Lung (tissue), 12 donors: Measurements from ENCODE around the gene CDC14A. TPM values are rescaled to one million over a fixed set of nuclear protein-coding genes. Genes with fewer than 3 reads are reported as not detected.
A peak's percentile ranks its signal among the peaks of the same experiment; 100 is the strongest.

Source experiments
- ATAC-seq: fragments of 200-7000 bp; cut with Tn5 transposase; one replicate; pipeline ENCODE4 v1.9.1; 2020; ENCODE audit warnings: moderate number of reproducible peaks; ENCODE audit not compliant: insufficient read depth, low FRiP score
- DNase-seq, 3 donors: peaks; one replicate each; pipeline ENCODE4 v3.0.0-alpha.2; 2013 to 2017
- H3K27ac ChIP-seq, 2 donors: one replicate each; pipeline ENCODE4 v1.5.1; 2013; ENCODE audit warnings: mild to moderate bottlenecking in 2 of 2, moderate library complexity in 2 of 2, control low read depth in 1 of 2, inconsistent platforms in 1 of 2, low read depth in 1 of 2, low read length in 1 of 2
- H3K27me3 ChIP-seq, 3 donors: one replicate each; pipeline ENCODE4 v1.5.1; 2013; ENCODE audit warnings: low read length in 2 of 3; ENCODE audit not compliant: control insufficient read depth in 3 of 3, insufficient read depth in 3 of 3
- H3K36me3 ChIP-seq, 4 donors: one replicate each; pipeline ENCODE4 v1.5.1; 2013; ENCODE audit warnings: low read length in 4 of 4, mild to moderate bottlenecking in 1 of 4, moderate library complexity in 1 of 4; ENCODE audit not compliant: control insufficient read depth in 4 of 4, insufficient read depth in 4 of 4
- H3K4me1 ChIP-seq, 5 donors: one replicate each; pipeline ENCODE4 v1.5.1; 2013; ENCODE audit warnings: low read length in 5 of 5, mild to moderate bottlenecking in 2 of 5, moderate library complexity in 1 of 5; ENCODE audit not compliant: control insufficient read depth in 5 of 5, insufficient read depth in 5 of 5
- H3K4me3 ChIP-seq: one replicate; pipeline ENCODE4 v1.5.1; 2013; ENCODE audit warnings: mild to moderate bottlenecking, control low read depth, moderate library complexity
- H3K9ac ChIP-seq, 2 donors: one replicate each; pipeline ENCODE4 v1.5.1; 2013; ENCODE audit warnings: low read length in 2 of 2, control low read depth in 1 of 2; ENCODE audit not compliant: insufficient read depth in 1 of 2
- H3K9me3 ChIP-seq, 4 donors: one replicate each; pipeline ENCODE4 v1.5.1; 2013; ENCODE audit warnings: low read length in 3 of 4, mild to moderate bottlenecking in 1 of 4, moderate library complexity in 1 of 4; ENCODE audit not compliant: control insufficient read depth in 4 of 4, insufficient read depth in 3 of 4
- CTCF ChIP-seq: IDR thresholded peaks from 2 replicates; pipeline ENCODE4 v1.5.1; 2012; ENCODE audit warnings: mild to moderate bottlenecking; ENCODE audit errors: control extremely low read depth, extremely low read depth
- WGBS, 2 donors: extraction: QIAGEN DNeasy Blood & Tissue Kit; methylation state at CpG; one replicate each; pipeline ENCODE4 v1.1.7; 2013; 5-methylcytosine and 5-hydroxymethylcytosine counted together
- polyA plus RNA-seq, 2 donors: library from polyadenylated mRNA; stranded (reverse); fragments of 200-250 nt; gene quantifications; one replicate each; pipeline ENCODE4 v1.2.1, GENCODE V29; 2013
- total RNA-seq, 2 donors: library from RNA; depleted of rRNA in 1 of 2; stranded (reverse); fragments of >200 nt in 1 of 2; gene quantifications; one replicate each; pipeline ENCODE4 v1.2.1, GENCODE V29; 2014 to 2021
- donor health status: control.
- donor health status: control.
- donor health status: Bipolar disorder and iron deficiency.
- donor health status: healthy.
- donor health status: DM: yes; HTN: yes; CAD: no.

CDC14A gene
- total and polyA plus RNA-seq, 4 donors, result 3.6 to 45.4 (median 12.1) TPM

DNA sequence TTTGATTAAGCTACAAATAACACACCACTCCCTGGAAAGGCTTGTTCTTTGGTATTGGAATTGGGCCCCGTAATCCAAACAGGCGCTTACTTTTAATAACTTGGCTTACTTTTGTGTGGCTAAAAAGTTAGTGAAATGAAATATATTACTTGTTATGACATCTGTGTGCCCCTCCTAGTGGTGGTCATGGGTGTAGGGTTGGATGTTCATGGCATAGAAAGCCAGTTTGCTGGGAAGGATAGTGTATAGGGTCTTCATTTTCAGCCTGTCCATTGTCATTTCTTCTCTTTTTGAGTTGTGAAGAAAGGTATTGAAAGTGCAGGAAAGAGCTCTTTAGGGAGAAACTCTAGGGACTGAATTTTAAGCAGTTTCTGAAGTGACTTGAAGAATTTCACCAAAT is 5.9 kb downstream of the CDC14A start:
- WGBS, 2 donors, result 69 to 81% methylated on average over 2 of the region's 2 CpGs
- H3K36me3 ChIP-seq, result peaks cover 0 to 4% (median 0%) of the 10 kb centered on the region in 4 donors
- H3K27me3 ChIP-seq, result no peaks in the 10 kb centered on the region
- no peaks in the 10 kb centered on the region for H3K9me3 ChIP-seq
- DNase-seq, result peak in 1 of 3 donors; percentile 22
- no peak overlapping the region for H3K4me3 ChIP-seq
- no peak for ATAC-seq
- TF ChIP-seq CTCF, result no peak
- no peak overlapping the region for H3K9ac ChIP-seq
- H3K4me1 ChIP-seq, result peaks cover 2 to 36% (median 23%) of the 10 kb centered on the region in 5 donors
- no peak overlapping the region for H3K27ac ChIP-seq

GRCh38 chr1:100359139-100359538 is 6.8 kb downstream of the CDC14A start:
- H3K4me3 ChIP-seq, result no peak overlapping the region
- H3K27ac ChIP-seq, result peak overlapping the region in 1 of 2 donors; percentile 6
- H3K4me1 ChIP-seq, result peaks cover 2 to 27% (median 20%) of the 10 kb centered on the region in 5 donors
- H3K27me3 ChIP-seq, result no peaks in the 10 kb centered on the region
- DNase-seq, result no peak
- H3K9me3 ChIP-seq, result no peaks in the 10 kb centered on the region
- 22 to 49% methylated on average over 1 of the region's 1 CpG for WGBS, 2 donors
- H3K9ac ChIP-seq, result no peak overlapping the region
- TF ChIP-seq CTCF, result no peak
- ATAC-seq, result no peak
- peaks cover 0 to 4% (median 0%) of the 10 kb centered on the region in 4 donors for H3K36me3 ChIP-seq

- DNase-seq, result peak; percentile 56 to 72 (median 67)
- Histone ChIP-seq H3K9ac (no peak overlapping the region), H3K27ac (no peak overlapping the region), H3K9me3 (no peaks in the 10 kb centered on the region), H3K27me3 (no peaks in the 10 kb centered on the region), H3K36me3 (peaks cover 0 to under 1% (median 0%) of the 10 kb centered on the region in 4 donors), H3K4me1 (peaks cover 3 to 19% (median 11%) of the 10 kb centered on the region in 5 donors), H3K4me3 (no peak overlapping the region)
- WGBS, 2 donors, result 20 to 59% methylated on average over 2 of the region's 2 CpGs
- peak; percentile 41 for ATAC-seq
- TF ChIP-seq CTCF, result no peak
Observed at GRCh38 chr1:100360790-100361510, 8.6 kb downstream of the CDC14A start.
